Measurements from ENCODE around the gene MRPL19.
"Not testable (repeated sequence)": the region's sequence is repeated elsewhere in the genome, so short reads cannot be mapped to it uniquely, and the experiment has no call there.

Gene MRPL19

GRCh38 chr2:75710220-75710576 lies 63.6 kb downstream of the MRPL19 start:
- DNase-seq (ENCODE audit: low read depth in 1 of 2, low spot score in 1 of 2): no peak
- Histone ChIP-seq H3K4me3 (replicated peaks; ENCODE audit: insufficient read depth, low read length) (peak overlapping the region; percentile 57), H3K27ac (replicated peaks) (peak overlapping the region; percentile 77), H3K27me3 (ENCODE audit: insufficient read depth, poor library complexity, severe bottlenecking) (no peaks in the 10 kb centered on the region)
- TF ChIP-seq POLR2AphosphoS5 (IDR thresholded peaks at IDR 0.05; ENCODE audit: low read depth) (no peak), REST (IDR thresholded peaks at IDR 0.05; ENCODE audit: insufficient replicate concordance, low read depth) (no peak), GABPA (IDR thresholded peaks at IDR 0.05; ENCODE audit: low read depth) (no peak), SPI1 (IDR thresholded peaks at IDR 0.05; ENCODE audit: borderline replicate concordance, low read depth) (no peak)
- TF ChIP-seq, protein P1, sequence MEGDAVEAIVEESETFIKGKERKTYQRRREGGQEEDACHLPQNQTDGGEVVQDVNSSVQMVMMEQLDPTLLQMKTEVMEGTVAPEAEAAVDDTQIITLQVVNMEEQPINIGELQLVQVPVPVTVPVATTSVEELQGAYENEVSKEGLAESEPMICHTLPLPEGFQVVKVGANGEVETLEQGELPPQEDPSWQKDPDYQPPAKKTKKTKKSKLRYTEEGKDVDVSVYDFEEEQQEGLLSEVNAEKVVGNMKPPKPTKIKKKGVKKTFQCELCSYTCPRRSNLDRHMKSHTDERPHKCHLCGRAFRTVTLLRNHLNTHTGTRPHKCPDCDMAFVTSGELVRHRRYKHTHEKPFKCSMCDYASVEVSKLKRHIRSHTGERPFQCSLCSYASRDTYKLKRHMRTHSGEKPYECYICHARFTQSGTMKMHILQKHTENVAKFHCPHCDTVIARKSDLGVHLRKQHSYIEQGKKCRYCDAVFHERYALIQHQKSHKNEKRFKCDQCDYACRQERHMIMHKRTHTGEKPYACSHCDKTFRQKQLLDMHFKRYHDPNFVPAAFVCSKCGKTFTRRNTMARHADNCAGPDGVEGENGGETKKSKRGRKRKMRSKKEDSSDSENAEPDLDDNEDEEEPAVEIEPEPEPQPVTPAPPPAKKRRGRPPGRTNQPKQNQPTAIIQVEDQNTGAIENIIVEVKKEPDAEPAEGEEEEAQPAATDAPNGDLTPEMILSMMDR (IDR thresholded peaks at IDR 0.05; ENCODE audit: insufficient read depth, low read length): no peak

DNA sequence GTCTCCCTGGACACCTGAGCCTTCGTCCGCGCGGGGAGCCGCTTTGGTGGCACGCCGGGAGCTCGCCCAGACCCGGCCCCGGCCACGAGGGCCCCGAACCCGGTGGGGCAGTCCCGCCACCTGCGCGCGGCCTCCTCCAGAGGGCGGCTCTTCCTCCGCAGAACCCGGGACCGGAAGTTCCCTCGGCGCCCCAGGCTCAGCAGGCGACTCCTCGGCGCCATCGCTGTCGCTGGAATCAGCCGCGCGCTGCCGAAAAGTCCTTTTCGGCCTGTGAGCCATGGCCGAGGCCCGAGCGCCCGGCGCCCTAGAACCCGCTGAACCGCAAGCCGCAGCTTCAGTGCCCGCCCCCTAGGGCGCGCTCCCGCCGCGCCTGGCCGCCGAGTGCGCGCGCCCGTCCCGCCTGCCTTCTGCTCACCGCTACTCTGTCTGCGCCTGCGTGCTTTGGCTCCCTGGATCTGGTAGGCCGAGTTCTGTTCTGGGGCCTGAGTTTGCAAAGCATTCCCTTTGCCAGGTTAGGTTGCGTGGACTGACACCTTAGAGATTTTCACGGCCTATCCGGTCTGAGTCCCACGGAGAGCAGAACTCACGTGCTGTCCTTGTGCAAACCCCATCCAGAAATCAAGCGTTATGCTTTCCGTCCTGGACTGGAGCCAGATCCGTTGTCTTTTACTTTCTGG lies 64.1 kb downstream of the MRPL19 start, which contains the start of gene GCFC2:
GCFC2 (minus strand) TSS at position 339 of the 677 bp plus-strand sequence; CDS start at position 279, 60 bp downstream.
- Histone ChIP-seq H3K27me3 (ENCODE audit: insufficient read depth, poor library complexity, severe bottlenecking) (no peaks in the 10 kb centered on the region), H3K27ac (replicated peaks) (peak within 1 kb of the TSS; percentile 77), H3K4me3 (replicated peaks; ENCODE audit: insufficient read depth, low read length) (peak within 1 kb of the TSS; percentile 57)
- DNase-seq (ENCODE audit: low read depth in 1 of 2, low spot score in 1 of 2): peak; percentile 74 to 84
- TF ChIP-seq, protein P1 (IDR thresholded peaks at IDR 0.05; ENCODE audit: insufficient read depth, low read length): no peak
- TF ChIP-seq REST (IDR thresholded peaks at IDR 0.05; ENCODE audit: insufficient replicate concordance, low read depth) (no peak), POLR2AphosphoS5 (IDR thresholded peaks at IDR 0.05; ENCODE audit: low read depth) (peak; percentile 81), GABPA (IDR thresholded peaks at IDR 0.05; ENCODE audit: low read depth) (peak; percentile 72)

DNA sequence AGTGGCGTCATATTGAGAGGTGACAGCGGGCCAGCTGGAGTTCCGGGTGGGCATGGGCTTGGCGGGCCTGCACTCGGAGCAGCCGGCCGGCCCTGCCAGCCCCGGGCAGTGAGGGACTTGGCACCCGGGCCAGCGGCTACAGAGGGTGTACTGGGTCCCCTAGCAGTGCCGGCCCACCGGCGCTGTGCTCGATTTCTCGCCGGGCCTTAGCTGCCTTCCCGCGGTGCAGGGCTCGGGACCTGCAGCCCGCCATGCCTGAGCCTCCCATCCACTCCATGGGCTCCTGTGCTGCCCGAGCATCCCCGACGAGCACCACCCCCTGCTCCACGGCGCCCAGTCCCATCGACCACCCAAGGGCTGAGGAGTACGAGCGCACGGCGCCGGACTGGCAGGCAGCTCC lies 65.0 kb downstream of the MRPL19 start:
- not testable (repeated sequence) for DNase-seq (ENCODE audit: low read depth in 1 of 2, low spot score in 1 of 2); H3K27ac ChIP-seq (replicated peaks); H3K4me3 ChIP-seq (replicated peaks; ENCODE audit: insufficient read depth, low read length); H3K27me3 ChIP-seq (ENCODE audit: insufficient read depth, poor library complexity, severe bottlenecking)

GRCh38 chr2:75716406-75716805 lies 69.8 kb downstream of the MRPL19 start:
- no peak overlapping the region for H3K4me3 ChIP-seq (replicated peaks; ENCODE audit: insufficient read depth, low read length)
- no peak overlapping the region for H3K27ac ChIP-seq (replicated peaks)
- no peak for TF ChIP-seq POLR2AphosphoS5 (IDR thresholded peaks at IDR 0.05; ENCODE audit: low read depth)
- no peak for TF ChIP-seq GABPA (IDR thresholded peaks at IDR 0.05; ENCODE audit: low read depth)
- TF ChIP-seq SPI1 (IDR thresholded peaks at IDR 0.05; ENCODE audit: borderline replicate concordance, low read depth): no peak
- no peak for DNase-seq (ENCODE audit: low read depth in 1 of 2, low spot score in 1 of 2)
- H3K27me3 ChIP-seq (ENCODE audit: insufficient read depth, poor library complexity, severe bottlenecking): no peaks in the 10 kb centered on the region

DNA sequence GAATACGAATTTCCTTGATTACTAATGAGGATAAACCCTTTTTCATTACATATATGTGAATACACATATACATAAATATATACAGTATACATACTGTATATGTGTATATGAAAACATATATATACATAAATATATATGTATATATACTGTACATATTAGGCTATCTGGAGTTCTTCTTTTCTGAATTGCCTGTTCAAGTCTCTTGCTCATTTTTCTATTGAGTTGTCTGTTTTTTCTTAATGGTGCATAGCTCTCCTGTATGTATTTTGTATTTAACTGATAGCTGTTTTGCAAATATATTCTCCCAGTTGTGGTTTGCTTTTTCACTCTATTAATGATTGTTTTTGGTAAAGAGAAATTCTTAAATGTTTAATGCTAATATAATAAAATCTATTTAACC lies 73.0 kb downstream of the MRPL19 start:
- Histone ChIP-seq H3K27ac (replicated peaks) (no peak overlapping the region), H3K4me3 (replicated peaks; ENCODE audit: insufficient read depth, low read length) (no peak overlapping the region), H3K27me3 (ENCODE audit: insufficient read depth, poor library complexity, severe bottlenecking) (no peaks in the 10 kb centered on the region)
- no peak for DNase-seq (ENCODE audit: low read depth in 1 of 2, low spot score in 1 of 2)
- TF ChIP-seq REST (IDR thresholded peaks at IDR 0.05; ENCODE audit: insufficient replicate concordance, low read depth): no peak
- TF ChIP-seq, protein P1 (IDR thresholded peaks at IDR 0.05; ENCODE audit: insufficient read depth, low read length): no peak
- TF ChIP-seq GABPA (IDR thresholded peaks at IDR 0.05; ENCODE audit: low read depth): no peak
- TF ChIP-seq POLR2AphosphoS5 (IDR thresholded peaks at IDR 0.05; ENCODE audit: low read depth): no peak
- TF ChIP-seq SPI1 (IDR thresholded peaks at IDR 0.05; ENCODE audit: borderline replicate concordance, low read depth): no peak
